Measurements from ENCODE around the gene PLD1. TPM values are rescaled to one million over a fixed set of nuclear protein-coding genes. Genes with fewer than 3 reads are reported as not detected.

The PLD1 gene
- total and polyA plus RNA-seq, 2 of the 8 experiments (the other 6 are each of a cell fraction or from before 2014, with no cell fraction given): 1.2 to 2.6 TPM

GRCh38 chr3:171696805-171697204 is 113.5 kb downstream of the PLD1 start:
- Histone ChIP-seq H2BK12ac (ENCODE audit: low read depth, low read length) (no peak overlapping the region), H3K36me3 (ENCODE audit: control insufficient read depth in 2 of 4, insufficient read depth in 4 of 4, low read length in 3 of 4) (no peaks in the 10 kb centered on the region), H3K23me2 (ENCODE audit: low read depth, low read length) (peaks cover 2% of the 10 kb centered on the region; the same call in 1 of the 2 replicates), H3K4me3 (ENCODE audit: extremely low read depth in 1 of 4, insufficient read depth in 2 of 4, low read depth in 3 of 4, low read length in 4 of 4) (no peak overlapping the region), H2BK5ac (ENCODE audit: low read depth, low read length) (no peak overlapping the region), H3K79me2 (ENCODE audit: control insufficient read depth in 1 of 2, insufficient read depth in 2 of 2, low read length in 2 of 2) (no peaks in the 10 kb centered on the region), H3K27me3 (replicated peaks in 1 of 4; ENCODE audit: control insufficient read depth in 3 of 4, extremely low read depth in 1 of 4, insufficient read depth in 3 of 4, low read length in 3 of 4) (no peaks in the 10 kb centered on the region), H4K8ac (ENCODE audit: extremely low read depth, insufficient read depth, low read length) (no peak overlapping the region), H2AK5ac (ENCODE audit: low read depth, low read length) (no peak overlapping the region), H4K20me1 (replicated peaks in 1 of 2; ENCODE audit: control insufficient read depth in 1 of 2, insufficient read depth in 2 of 2, low read length in 2 of 2) (no peaks in the 10 kb centered on the region), H3K56ac (replicated peaks; ENCODE audit: insufficient read length, low read depth, low read length) (no peak overlapping the region), H3K9me3 (ENCODE audit: insufficient read depth in 2 of 2, low read depth in 1 of 2, low read length in 1 of 2) (no peaks in the 10 kb centered on the region), H2BK20ac (ENCODE audit: low read length) (no peak overlapping the region), H3K4me2 (ENCODE audit: insufficient read depth in 1 of 2, low read depth in 2 of 2, low read length in 2 of 2) (no peak overlapping the region), H2AFZ (ENCODE audit: low read length) (no peak overlapping the region), H3K4ac (replicated peaks; ENCODE audit: insufficient read length, low read depth, low read length) (no peak overlapping the region), H3K23ac (ENCODE audit: insufficient read length) (no peak overlapping the region), H3K4me1 (replicated peaks in 1 of 4; ENCODE audit: control insufficient read depth in 3 of 4, insufficient read depth in 4 of 4, low read length in 3 of 4) (no peaks in the 10 kb centered on the region), H2BK15ac (ENCODE audit: low read length) (no peak overlapping the region), H3K18ac (ENCODE audit: extremely low read depth, low read length) (no peak overlapping the region), H3K9ac (replicated peaks in 1 of 4; ENCODE audit: extremely low read depth in 1 of 4, low read depth in 3 of 4, low read length in 3 of 4) (no peak overlapping the region), H4K91ac (replicated peaks; ENCODE audit: insufficient read length, low read length) (no peak overlapping the region), H3K14ac (ENCODE audit: insufficient read length) (no peak overlapping the region), H3K79me1 (ENCODE audit: low read depth, low read length) (no peaks in the 10 kb centered on the region), H4K5ac (ENCODE audit: insufficient read length, low read depth, low read length) (no peak overlapping the region), H2BK120ac (replicated peaks; ENCODE audit: low read depth, low read length) (no peak overlapping the region), H3K27ac (ENCODE audit: low read depth, low read length) (no peak overlapping the region)
- ChIA-PET CTCF (ENCODE audit: partially characterized antibody) (interaction anchor here (0.6 to 2.9 kb wide), 7 partner anchors 8 to 220 kb away, joined by 3 to 8 read pairs (median 3); no protein-coding TSS in a partner anchor), POLR2A (ENCODE audit: partially characterized antibody) (no interaction called here)
- 89% methylated on average over 6 of the region's 6 CpGs; no CpG with 5 or more reads in 1 of the 2 experiments for WGBS, 2 experiments (ENCODE audit: extremely low coverage in 1 of 2, insufficient coverage in 1 of 2, insufficient read length in 1 of 2, insufficient replicate concordance in 2 of 2, low coverage in 1 of 2, low lambda C conversion rate in 2 of 2, missing lambda C conversion rate in 1 of 2)
- DNase-seq (ENCODE audit: low read depth in 1 of 2, low spot score in 2 of 2) (no peak), FAIRE-seq (no peak)
- no peak for TF ChIP-seq RFX5 (IDR thresholded peaks at IDR 0.05; ENCODE audit: borderline replicate concordance, low read depth, low read length)
- TF ChIP-seq BACH1 (IDR thresholded peaks at IDR 0.05; ENCODE audit: low read length): no peak
- no peak for TF ChIP-seq TCF12 (IDR thresholded peaks at IDR 0.05; ENCODE audit: low read depth, low read length)
- TF ChIP-seq TEAD4 (IDR thresholded peaks at IDR 0.05; ENCODE audit: low read depth, low read length): no peak
- no peak for TF ChIP-seq CTCF (IDR thresholded peaks at IDR 0.05; ENCODE audit: control extremely low read depth in 1 of 3, insufficient read depth in 1 of 3, low read depth in 1 of 3, low read length in 3 of 3)
- TF ChIP-seq JUND (IDR thresholded peaks at IDR 0.05; ENCODE audit: low read length): no peak
- TF ChIP-seq SIRT6 (IDR thresholded peaks at IDR 0.05; ENCODE audit: low read length): no peak
- no peak for TF ChIP-seq ASH2L (IDR thresholded peaks at IDR 0.05; ENCODE audit: low read length)
- no peak for TF ChIP-seq SUZ12 (IDR thresholded peaks at IDR 0.05; ENCODE audit: low read length)
- TF ChIP-seq, protein P1, sequence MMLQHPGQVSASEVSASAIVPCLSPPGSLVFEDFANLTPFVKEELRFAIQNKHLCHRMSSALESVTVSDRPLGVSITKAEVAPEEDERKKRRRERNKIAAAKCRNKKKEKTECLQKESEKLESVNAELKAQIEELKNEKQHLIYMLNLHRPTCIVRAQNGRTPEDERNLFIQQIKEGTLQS (IDR thresholded peaks at IDR 0.05; ENCODE audit: insufficient read depth, low read depth, low read length): no peak
- TF ChIP-seq HDAC2 (IDR thresholded peaks at IDR 0.05; ENCODE audit: borderline replicate concordance in 1 of 2, low read depth in 2 of 2, low read length in 2 of 2): no peak

All from H1 (cell line).